Heart left ventricle (tissue), 13 donors: ENCODE data around the gene CEP170B.

Experiments
- POLR2A ChIP-seq, 2 donors: fragments of 450-650 bp; IDR thresholded peaks; one replicate each; pipeline ENCODE4 v1.6.1; 2017; ENCODE audit warnings: antibody characterized with exemption in 2 of 2, mild to moderate bottlenecking in 2 of 2, moderate library complexity in 2 of 2
- TF ChIP-seq, protein P1 (sequence below), 12 donors: fragments of 200-600 bp; sonication (generic) in 4 of 12; IDR thresholded peaks; one replicate each; pipeline versions ENCODE4 v1.5.0 to v1.8.0; 2018 to 2022; ENCODE audit warnings: antibody characterized with exemption in 12 of 12, mild to moderate bottlenecking in 5 of 12
- donor health status: ischemic (EF 13 %, LVEDD 7.1; RV severe dilation, severe dysfunction).
- donor health status: DM: no; HTN: yes; CAD: no.
- donor health status: DM: no; HTN: no; CAD: no.
- donor health status: ischemic (EF 25% LVEDD 6.9; RV normal size, moderate dysfunction).
- donor health status: ischemic (EF 25% LVEDD 5.7; RV mildly dilated, moderate dysfunction).
- donor health status: ischemic (EF 35%, LVEDD 5.7; RV mildly dilated, moderate dysfunction).
- donor health status: nonischemic (EF 11% LVEDD 7.7; RV severe dilation, severe dysfunction).
- donor health status: DM: yes; HTN: yes; CAD: no.
- donor health status: PGD.
- donor health status: ischemic (EF 29% LVEDD 5.4; RV normal size, mild dysfunction).
- donor health status: nonischemic (EF 23%, LVEDD 6.1; RV moderate dilation, normal function).

DNA sequence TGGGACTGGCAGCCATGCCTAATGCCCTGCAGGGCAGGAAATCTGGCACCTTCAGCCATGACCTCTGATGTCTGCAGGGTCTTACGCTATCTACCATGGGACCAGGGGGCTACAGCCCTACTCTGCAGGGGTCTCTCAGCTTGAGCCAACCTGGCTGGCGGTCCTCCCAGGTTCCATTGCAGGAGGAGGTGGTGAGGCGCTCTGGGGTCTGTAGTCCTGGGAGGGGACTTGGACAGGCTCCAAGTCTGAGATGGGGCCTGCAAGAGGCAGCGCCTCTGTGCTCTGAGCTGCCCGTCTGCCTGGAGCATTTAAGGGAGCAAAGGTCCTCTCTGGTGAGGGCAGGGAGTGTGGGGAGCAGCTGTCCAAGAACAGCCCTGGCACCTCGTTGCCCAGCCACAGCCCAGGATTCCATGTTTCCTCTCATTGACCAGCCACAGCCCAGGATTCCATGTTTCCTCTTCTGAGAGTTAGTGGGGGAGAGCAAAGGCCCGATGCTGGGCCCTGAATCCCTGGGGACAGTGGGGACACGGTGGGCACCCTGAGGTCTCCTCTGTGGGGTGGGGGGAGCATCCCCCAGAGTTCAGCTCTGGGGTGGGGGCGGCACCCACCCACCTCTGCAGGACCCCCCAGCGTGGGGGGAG is 60.3 kb downstream of the CEP170B start:
- TF ChIP-seq, protein P1, sequence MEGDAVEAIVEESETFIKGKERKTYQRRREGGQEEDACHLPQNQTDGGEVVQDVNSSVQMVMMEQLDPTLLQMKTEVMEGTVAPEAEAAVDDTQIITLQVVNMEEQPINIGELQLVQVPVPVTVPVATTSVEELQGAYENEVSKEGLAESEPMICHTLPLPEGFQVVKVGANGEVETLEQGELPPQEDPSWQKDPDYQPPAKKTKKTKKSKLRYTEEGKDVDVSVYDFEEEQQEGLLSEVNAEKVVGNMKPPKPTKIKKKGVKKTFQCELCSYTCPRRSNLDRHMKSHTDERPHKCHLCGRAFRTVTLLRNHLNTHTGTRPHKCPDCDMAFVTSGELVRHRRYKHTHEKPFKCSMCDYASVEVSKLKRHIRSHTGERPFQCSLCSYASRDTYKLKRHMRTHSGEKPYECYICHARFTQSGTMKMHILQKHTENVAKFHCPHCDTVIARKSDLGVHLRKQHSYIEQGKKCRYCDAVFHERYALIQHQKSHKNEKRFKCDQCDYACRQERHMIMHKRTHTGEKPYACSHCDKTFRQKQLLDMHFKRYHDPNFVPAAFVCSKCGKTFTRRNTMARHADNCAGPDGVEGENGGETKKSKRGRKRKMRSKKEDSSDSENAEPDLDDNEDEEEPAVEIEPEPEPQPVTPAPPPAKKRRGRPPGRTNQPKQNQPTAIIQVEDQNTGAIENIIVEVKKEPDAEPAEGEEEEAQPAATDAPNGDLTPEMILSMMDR (IDR thresholded peaks at IDR 0.05) = no peak
- no peak for TF ChIP-seq POLR2A (IDR thresholded peaks at IDR 0.05)
